Measurements from ENCODE around the gene SREBF1.
A peak's percentile ranks its signal among the peaks of the same experiment; 100 is the strongest.

The SREBF1 gene

GRCh38 chr17:17839791-17840707 lies 3.3 kb upstream of the SREBF1 start:
- peak; percentile 68 to 81 (median 79) for DNase-seq

GRCh38 chr17:17837966-17838962 lies 1.5 kb upstream of the SREBF1 start:
- DNase-seq: peak in 2 of 3 experiments; percentile 13 to 15

GRCh38 chr17:17837380-17837821 lies 615 bp upstream of the SREBF1 start:
- DNase-seq: no peak

GRCh38 chr17:17836250-17836817 lies 452 bp downstream of the SREBF1 start:
- DNase-seq: peak; percentile 89 to 95 (median 92)

- DNase-seq: no peak
These were observed 1.2 kb downstream of the SREBF1 start for GRCh38 chr17:17835415-17836249.

GRCh38 chr17:17834974-17835373 lies 1.8 kb downstream of the SREBF1 start:
- no peak for DNase-seq

- no peak for DNase-seq
These were observed 3.0 kb downstream of the SREBF1 start for GRCh38 chr17:17833658-17834357.

- DNase-seq: no peak
These were observed 4.8 kb downstream of the SREBF1 start for GRCh38 chr17:17832032-17832363.

GRCh38 chr17:17831208-17832031 lies 5.4 kb downstream of the SREBF1 start:
- DNase-seq: no peak

GRCh38 chr17:17830740-17831207 lies 6.0 kb downstream of the SREBF1 start:
- no peak for DNase-seq

GRCh38 chr17:17830269-17830567 lies 6.6 kb downstream of the SREBF1 start:
- DNase-seq: no peak

- peak in 1 of 3 experiments; percentile 33 for DNase-seq
These were observed 8.8 kb downstream of the SREBF1 start for GRCh38 chr17:17827826-17828621.

GRCh38 chr17:17826942-17827785 lies 9.6 kb downstream of the SREBF1 start:
- no peak for DNase-seq

GRCh38 chr17:17826342-17826713 lies 10.5 kb downstream of the SREBF1 start:
- no peak for DNase-seq

GRCh38 chr17:17824783-17825614 lies 11.8 kb downstream of the SREBF1 start:
- peak in 1 of 3 experiments; percentile 6 for DNase-seq

GRCh38 chr17:17824119-17824782 lies 12.5 kb downstream of the SREBF1 start:
- DNase-seq: no peak

- DNase-seq: peak; percentile 82 to 94 (median 89)
These were observed 13.2 kb downstream of the SREBF1 start for GRCh38 chr17:17823433-17824118.
